HG03457 (cell line): Measurements from ENCODE around the gene DESI2.
"Not testable (repeated sequence)": the region's sequence is repeated elsewhere in the genome, so short reads cannot be mapped to it uniquely, and the experiment has no call there.

Experiments used
- ATAC-seq: cut with Tn5 transposase; IDR thresholded peaks from one replicate; pipeline ENCODE4 v1.9.1; 2021; ENCODE audit warnings: moderate number of reproducible peaks; ENCODE audit not compliant: unreplicated experiment

DESI2 gene

GRCh38 chr1:244654108-244655038, 1.4 kb downstream of the DESI2 start:
- no peak for ATAC-seq

- no peak for ATAC-seq
Measured at GRCh38 chr1:244655186-244655585, 2.3 kb downstream of the DESI2 start.

- ATAC-seq = no peak
Measured at GRCh38 chr1:244657421-244657820, 4.5 kb downstream of the DESI2 start.

GRCh38 chr1:244659694-244660093, 6.8 kb downstream of the DESI2 start:
- no peak for ATAC-seq

- no peak for ATAC-seq
Measured at GRCh38 chr1:244660595-244660994, 7.7 kb downstream of the DESI2 start.

- ATAC-seq = not testable (repeated sequence)
Measured at GRCh38 chr1:244661569-244662312, 8.8 kb downstream of the DESI2 start.

- no peak for ATAC-seq
Measured at GRCh38 chr1:244662599-244662998, 9.7 kb downstream of the DESI2 start.

- ATAC-seq = no peak
Measured at GRCh38 chr1:244664353-244664752, 11.4 kb downstream of the DESI2 start.

GRCh38 chr1:244665771-244666217, 12.9 kb downstream of the DESI2 start:
- ATAC-seq = peak; percentile 84

- not testable (repeated sequence) for ATAC-seq
Measured at GRCh38 chr1:244666672-244667418, 13.9 kb downstream of the DESI2 start.

GRCh38 chr1:244667797-244668196, 14.9 kb downstream of the DESI2 start:
- no peak for ATAC-seq

- ATAC-seq = no peak
Measured at GRCh38 chr1:244672946-244673682, 20.2 kb downstream of the DESI2 start.

- no peak for ATAC-seq
Measured at GRCh38 chr1:244674446-244674845, 21.5 kb downstream of the DESI2 start.

GRCh38 chr1:244675167-244675566, 22.2 kb downstream of the DESI2 start:
- no peak for ATAC-seq

GRCh38 chr1:244678697-244679096, 25.8 kb downstream of the DESI2 start:
- no peak for ATAC-seq

GRCh38 chr1:244680667-244681066, 27.7 kb downstream of the DESI2 start:
- no peak for ATAC-seq

- ATAC-seq = not testable (repeated sequence)
Measured at GRCh38 chr1:244682087-244682486, 29.2 kb downstream of the DESI2 start.

GRCh38 chr1:244695937-244696336, 43.0 kb downstream of the DESI2 start:
- ATAC-seq = no peak

- no peak for ATAC-seq
Measured at GRCh38 chr1:244699741-244700140, 46.8 kb downstream of the DESI2 start.

GRCh38 chr1:244700808-244701207, 47.9 kb downstream of the DESI2 start:
- no peak for ATAC-seq
